K562 (cell line): ENCODE measurements around the gene KCNG4. TPM values are rescaled to one million over a fixed set of nuclear protein-coding genes. Genes with fewer than 3 reads are reported as not detected.
A peak's percentile ranks its signal among the peaks of the same experiment; 100 is the strongest.

ENCODE experiments used
- ATAC-seq: fragments of 200-7000 bp; cut with Tn5 transposase; 3 replicates; pipeline ENCODE4 v1.9.1; 2020; ENCODE audit warnings: moderate library complexity
- BruUV-seq: library from RNA; stranded (reverse); fragments of 400-500 nt; replicated peaks from 2 replicates; lab custom pipeline; 2021; lab: Mats Ljungman, UMichigan
- CTCF ChIA-PET: fragments of 300-600 bp; formaldehyde crosslinking; extraction: SDS; loops from one replicate; lab custom pipeline; 2021; ENCODE audit warnings: low intra/inter-chr PET ratio; lab: Yijun Ruan, JAX
- POLR2A ChIA-PET: fragments of 300-600, 350-650 bp; sonication (Branson Sonifier 250); formaldehyde crosslinking; extraction: SDS; loops from one replicate; lab custom pipeline; 2021; ENCODE audit warnings: antibody characterized with exemption, inconsistent platforms; lab: Yijun Ruan, JAX
- DNase-seq, 4 experiments: peaks; one replicate each; pipeline versions ENCODE4 v3.0.0 to v3.0.0-alpha.2; 2011 to 2018; ENCODE audit warnings: low spot score in 3 of 4, mixed read lengths in 3 of 4; ENCODE audit errors: extremely low read depth in 1 of 4
- FAIRE-seq: peaks from 2 replicates; lab custom pipeline; 2011; peaks lifted over from hg19 to GRCh38; lab: Jason Lieb, UNC
- H2AFZ ChIP-seq: 2 replicates; pipeline ENCODE4 v1.6.0; 2011; ENCODE audit warnings: low read depth, low read length, control low read depth, inconsistent platforms
- H3K27ac ChIP-seq: fragments of 200-600 bp; 3 replicates; pipeline ENCODE4 v1.8.0; 2011; ENCODE audit warnings: low read depth, mild to moderate bottlenecking, control low read depth, inconsistent platforms, low read length, moderate library complexity, mixed read lengths; ENCODE audit errors: extremely low read depth
- H3K27me3 ChIP-seq, 2 experiments: fragments of 300-600 bp in 1 of 2; 2 replicates in 1 of 2; 3 replicates in 1 of 2; pipeline versions ENCODE4 v1.6.0 to v1.8.0; 2011; ENCODE audit warnings: inconsistent platforms in 2 of 2, low read length in 2 of 2, mild to moderate bottlenecking in 1 of 2, mixed read lengths in 1 of 2, moderate library complexity in 1 of 2; ENCODE audit not compliant: control insufficient read depth in 2 of 2, insufficient read depth in 2 of 2
- H3K36me3 ChIP-seq: fragments of 300-600 bp; 3 replicates; pipeline ENCODE4 v1.8.0; 2011; ENCODE audit warnings: mild to moderate bottlenecking, low read length, inconsistent platforms; ENCODE audit not compliant: control insufficient read depth, insufficient read depth
- H3K4me1 ChIP-seq, 2 experiments: fragments of 200-600 bp in 1 of 2; replicated peaks in 1 of 2; 2 replicates in 1 of 2; 3 replicates in 1 of 2; pipeline versions ENCODE4 v1.5.1 to v1.8.0; 2011; ENCODE audit warnings: inconsistent platforms in 2 of 2, low read length in 2 of 2, mild to moderate bottlenecking in 1 of 2, mixed read lengths in 1 of 2, moderate library complexity in 1 of 2; ENCODE audit not compliant: control insufficient read depth in 2 of 2, insufficient read depth in 2 of 2
- H3K4me2 ChIP-seq: 2 replicates; pipeline ENCODE4 v1.6.1; 2011; ENCODE audit warnings: low read length, control low read depth, inconsistent platforms, mixed read lengths; ENCODE audit not compliant: insufficient read depth
- H3K4me3 ChIP-seq: fragments of 200-600 bp; sonication (generic), shearing (Covaris generic); 2 replicates; pipeline ENCODE4 v1.5.1; 2016; ENCODE audit warnings: control low read depth, inconsistent platforms
- H3K79me2 ChIP-seq: fragments of 200-600 bp; 3 replicates; pipeline ENCODE4 v1.8.0; 2011; ENCODE audit warnings: low read length, inconsistent platforms; ENCODE audit not compliant: control insufficient read depth, insufficient read depth
- H3K9ac ChIP-seq, 2 experiments: 2 replicates each; pipeline versions ENCODE4 v1.6.0 to v1.6.1; 2011; ENCODE audit warnings: low read depth in 2 of 2, low read length in 2 of 2, control low read depth in 1 of 2, inconsistent platforms in 1 of 2, mild to moderate bottlenecking in 1 of 2, mixed read lengths in 1 of 2; ENCODE audit not compliant: insufficient read depth in 1 of 2
- H3K9me1 ChIP-seq: one replicate; pipeline ENCODE4 v1.6.0; 2011; ENCODE audit warnings: inconsistent platforms, mild to moderate bottlenecking, low read length, moderate library complexity; ENCODE audit not compliant: control insufficient read depth, insufficient read depth
- H3K9me3 ChIP-seq: replicated peaks from 2 replicates; pipeline ENCODE4 v1.5.1; 2011; ENCODE audit warnings: low read depth, low read length, inconsistent platforms; ENCODE audit not compliant: control insufficient read depth, insufficient read depth
- H4K20me1 ChIP-seq: replicated peaks from 2 replicates; pipeline ENCODE4 v1.6.1; 2011; ENCODE audit warnings: low read length, inconsistent platforms, mixed read lengths; ENCODE audit not compliant: control insufficient read depth, insufficient read depth
- CBFB ChIP-seq: sonication (generic); formaldehyde crosslinking; IDR thresholded peaks from 2 replicates; pipeline ENCODE4 v1.4.0; 2020; ENCODE audit warnings: mild to moderate bottlenecking, missing genetic modification reagents
- CBX1 ChIP-seq: sonication (generic); IDR thresholded peaks from 2 replicates; pipeline ENCODE4 v1.6.1; 2016; ENCODE audit warnings: antibody characterized with exemption, low read depth, mild to moderate bottlenecking
- PCBP1 ChIP-seq: fragments of 200-400 bp; formaldehyde crosslinking; IDR thresholded peaks from 2 replicates; pipeline ENCODE4 v1.6.1; 2018; ENCODE audit warnings: mild to moderate bottlenecking, low read depth, low read length; ENCODE audit not compliant: poor library complexity, severe bottlenecking
- PHF21A ChIP-seq: fragments of 450-650 bp; IDR thresholded peaks from 2 replicates; pipeline ENCODE4 v1.6.1; 2017; ENCODE audit warnings: low read depth, borderline replicate concordance
- RBFOX2 ChIP-seq: fragments of 200-400 bp; formaldehyde crosslinking; IDR thresholded peaks from 2 replicates; pipeline ENCODE4 v1.6.1; 2017; ENCODE audit warnings: low read depth, mild to moderate bottlenecking, low read length, moderate library complexity
- ZNF507 ChIP-seq: conservative IDR thresholded peaks from 2 replicates; pipeline ENCODE4 v1.6.1; 2017; ENCODE audit warnings: missing genetic modification characterization, missing compliant biosample characterization
- ZSCAN29 ChIP-seq: fragments of 450-650 bp; IDR thresholded peaks from 2 replicates; pipeline ENCODE4 v1.6.1; 2017
- WGBS: fragments of 100-300 bp; shearing (Covaris generic); methylation state at CpG from one replicate; pipeline ENCODE4 v1.1.6; 2016; ENCODE audit warnings: low coverage, mixed read lengths; ENCODE audit not compliant: insufficient coverage; ENCODE audit errors: missing lambda C conversion rate; 5-methylcytosine and 5-hydroxymethylcytosine counted together
- in situ Hi-C: fragments of 300-500 bp; cut with MboI; formaldehyde crosslinking; loops from 4 replicates; pipeline ENCODE4 v1.15.0; 2018; ENCODE audit warnings: inconsistent platforms, mixed read lengths
- intact Hi-C: fragments of 100-400 bp; cut with micrococcal nuclease; formaldehyde crosslinking; loops from 2 replicates; pipeline ENCODE4 v1.14.2; 2022
- polyA plus RNA-seq, 8 experiments: library from polyadenylated mRNA; depleted of rRNA in 4 of 8; stranded (reverse) in 5 of 8; unstranded in 3 of 8; fragments of >200 nt; fragmentation: Nextera tagmentation in 2 of 8; fragmentation: Illumina TruSeq in 1 of 8; extraction: Ambion mirVana in 2 of 8; extraction: Trizol in 1 of 8; gene quantifications; 2 replicates each; pipeline versions ENCODE4 v1.2.1 to v1.2.3, GENCODE V29; 2011 to 2014; ENCODE audit warnings: inconsistent platforms in 1 of 8, missing spikeins in 1 of 8
- total RNA-seq, 7 experiments: library from RNA; depleted of rRNA in 6 of 7; stranded (reverse); fragments of >200 nt in 6 of 7; fragmentation: Illumina TruSeq in 2 of 7; extraction: Trizol in 2 of 7; gene quantifications; 2 replicates each; pipeline versions ENCODE4 v1.2.1 to v1.2.3, GENCODE V29; 2011 to 2021; ENCODE audit warnings: low replicate concordance in 1 of 7

KCNG4 gene
- total and polyA plus RNA-seq, 9 of the 15 experiments (the other 6 are each of a cell fraction or from before 2014, with no cell fraction given): not detected

DNA sequence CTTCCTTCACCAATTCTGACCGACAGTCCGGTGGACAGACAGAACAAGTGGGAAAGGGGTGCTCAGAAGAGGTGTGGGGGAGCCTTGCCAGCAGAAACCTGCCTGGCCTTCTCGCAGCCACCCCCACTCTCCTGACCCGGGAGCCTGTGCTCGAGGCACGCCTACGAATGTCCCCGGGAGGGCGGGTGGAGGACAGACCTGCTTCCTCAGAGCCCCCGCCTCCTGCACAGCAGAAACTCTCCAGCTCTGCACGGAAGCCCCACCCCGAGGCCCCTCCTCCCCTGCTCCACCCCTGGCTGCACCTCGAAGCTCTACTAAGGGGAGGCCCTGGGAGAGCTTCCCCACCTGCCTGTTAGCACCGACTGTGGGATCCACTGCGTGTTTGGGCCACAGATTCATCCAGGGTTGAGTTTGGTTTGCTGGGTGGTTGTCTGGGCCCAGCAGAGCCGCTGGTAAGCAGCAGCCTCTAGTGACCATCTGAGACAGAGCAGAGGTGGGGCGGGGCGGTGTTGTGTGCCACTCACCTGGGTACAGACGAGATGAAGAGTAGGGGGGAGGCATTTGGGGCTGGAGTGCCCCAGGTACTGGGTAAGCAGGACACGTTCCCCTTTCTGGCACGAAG lies 59.2 kb downstream of the KCNG4 start:
- Histone ChIP-seq H3K9me1 (peaks cover 13% of the 10 kb centered on the region), H2AFZ (no peak overlapping the region)
- CTCF ChIA-PET: interaction anchor here (0.8 kb wide), 1 partner anchor 304 kb away, joined by 3 read pairs; no protein-coding TSS in a partner anchor
- WGBS: 80% methylated on average over 15 of the region's 21 CpGs
- TF ChIP-seq RBFOX2: 0 out of 2 replicates have a peak, but pooled peaks have one; percentile 23
- TF ChIP-seq PHF21A: no peak
- no peak for TF ChIP-seq CBX1
- TF ChIP-seq ZNF507: no peak
- no peak for TF ChIP-seq ZSCAN29
- TF ChIP-seq CBFB (CRISPR knock-in tag): no peak
- TF ChIP-seq PCBP1: peak; percentile 13
- TF ChIP-seq, all 486 proteins: peak for 2
- in situ Hi-C loops (loop anchor here (10.0 kb wide), 1 partner anchor 226 kb away; the partner anchor contains the start of gene OSGIN1), intact Hi-C loops (no loop called here)
- BruUV-seq: no TSS peak
- Histone ChIP-seq H3K36me3 (peaks cover 79% of the 10 kb centered on the region; the same call in 2 of the 3 replicates), H3K4me1 (peaks cover 4 to 53% of the 10 kb centered on the region in 2 experiments; a peak in 4 of 5 replicates), H4K20me1 (peaks cover 15% of the 10 kb centered on the region), H3K79me2 (peaks cover 13% of the 10 kb centered on the region), H3K9ac (peak overlapping the region in 1 of 2 experiments; percentile 3; a peak in 1 of 4 replicates), H3K9me3 (peaks cover 2% of the 10 kb centered on the region; the same call in 1 of the 2 replicates), H3K27me3 (no peaks in the 10 kb centered on the region), H3K4me2 (no peak overlapping the region), H3K4me3 (no peak overlapping the region), H3K27ac (no peak overlapping the region)
- FAIRE-seq: no peak
- peak in 2 of 4 experiments; percentile 42 to 47 for DNase-seq
- POLR2A ChIA-PET: no interaction called here
- peak; percentile 19 for ATAC-seq
